GM18951 (cell line): ENCODE results near the gene JPT2.

Source experiments
- POLR2A ChIP-seq: IDR thresholded peaks from 4 replicates; pipeline ENCODE4 v1.6.1; 2011; ENCODE audit warnings: mild to moderate bottlenecking; ENCODE audit not compliant: insufficient read length, insufficient read depth; ENCODE audit errors: extremely low read depth
- in situ Hi-C: fragments of 300-500 bp; cut with MboI; formaldehyde crosslinking; loops from one replicate; pipeline ENCODE4 v1.12.0; 2022; ENCODE audit warnings: low sequenced_read_pairs, mixed read lengths, inconsistent platforms; ENCODE audit not compliant: unreplicated experiment

The JPT2 gene

GRCh38 chr16:1656808-1657617, 21.1 kb upstream of the JPT2 start:
- in situ Hi-C loops = no loop called here

GRCh38 chr16:1657841-1658240, 20.2 kb upstream of the JPT2 start:
- no peak for TF ChIP-seq POLR2A
- in situ Hi-C loops = no loop called here

More at GRCh38 chr16:1656808-1657617, 21.1 kb upstream of the JPT2 start:
- TF ChIP-seq POLR2A = no peak

- TF ChIP-seq POLR2A = no peak
- in situ Hi-C loops = no loop called here
Measured at GRCh38 chr16:1659031-1659430, 19.0 kb upstream of the JPT2 start.

- no peak for TF ChIP-seq POLR2A
- in situ Hi-C loops = no loop called here
Measured at GRCh38 chr16:1661826-1662225, 16.3 kb upstream of the JPT2 start.

GRCh38 chr16:1662543-1662942, 15.5 kb upstream of the JPT2 start:
- no peak for TF ChIP-seq POLR2A

GRCh38 chr16:1665829-1666228, 12.2 kb upstream of the JPT2 start:
- in situ Hi-C loops = no loop called here

More at GRCh38 chr16:1662543-1662942, 15.5 kb upstream of the JPT2 start:
- in situ Hi-C loops = no loop called here

GRCh38 chr16:1666316-1666715, 11.8 kb upstream of the JPT2 start:
- no peak for TF ChIP-seq POLR2A
- in situ Hi-C loops = no loop called here

More at GRCh38 chr16:1665829-1666228, 12.2 kb upstream of the JPT2 start:
- TF ChIP-seq POLR2A = no peak

GRCh38 chr16:1667271-1667670, 10.8 kb upstream of the JPT2 start:
- in situ Hi-C loops = no loop called here
- no peak for TF ChIP-seq POLR2A

- in situ Hi-C loops = no loop called here
- TF ChIP-seq POLR2A = no peak
Measured at GRCh38 chr16:1667916-1668315, 10.2 kb upstream of the JPT2 start.

GRCh38 chr16:1668612-1669319, 9.3 kb upstream of the JPT2 start:
- no peak for TF ChIP-seq POLR2A
- in situ Hi-C loops = no loop called here

GRCh38 chr16:1669698-1670097, 8.4 kb upstream of the JPT2 start:
- in situ Hi-C loops = no loop called here
- no peak for TF ChIP-seq POLR2A

GRCh38 chr16:1670371-1670770, 7.7 kb upstream of the JPT2 start:
- TF ChIP-seq POLR2A = no peak
- in situ Hi-C loops = no loop called here

- in situ Hi-C loops = no loop called here
- TF ChIP-seq POLR2A = no peak
Measured at GRCh38 chr16:1670866-1671265, 7.2 kb upstream of the JPT2 start.
